ENCODE results near the gene EPHB3.

EPHB3 gene

GRCh38 chr3:184591789-184592188 is 30.2 kb downstream of the EPHB3 start:
- Histone ChIP-seq H4K20me1 (ENCODE audit: insufficient read depth, low read length) (no peaks in the 10 kb centered on the region), H3K79me2 (ENCODE audit: insufficient read depth, low read length) (no peaks in the 10 kb centered on the region), H3K4me1 (ENCODE audit: insufficient read depth, low read length, severe bottlenecking) (no peaks in the 10 kb centered on the region), H3K36me3 (ENCODE audit: insufficient read depth, low read length) (no peaks in the 10 kb centered on the region), H3K9me3 (ENCODE audit: low read length) (no peaks in the 10 kb centered on the region), H3K9ac (ENCODE audit: low read length) (no peak overlapping the region), H3K9me2 (ENCODE audit: low read depth, low read length) (no peaks in the 10 kb centered on the region), H3K27me3 (ENCODE audit: insufficient read depth, low read length) (0 out of 2 replicates have a peak, but pooled peaks cover 3% of the 10 kb centered on the region), H3F3A (ENCODE audit: insufficient read depth, low read length) (no peaks in the 10 kb centered on the region), H3K4me3 (ENCODE audit: low read depth, low read length, poor library complexity, severe bottlenecking) (no peak overlapping the region), H3K27ac (ENCODE audit: low read depth, low read length, poor library complexity, severe bottlenecking) (no peak overlapping the region), H2AFZ (ENCODE audit: low read length) (no peak overlapping the region), H3K4me2 (ENCODE audit: low read length) (no peak overlapping the region)
- no peak for TF ChIP-seq CTCF (IDR thresholded peaks at IDR 0.05; ENCODE audit: low read length)
- TF ChIP-seq EZH2 (IDR thresholded peaks at IDR 0.05; ENCODE audit: borderline replicate concordance, low read length), result no peak

- Histone ChIP-seq H4K20me1 (ENCODE audit: insufficient read depth, low read length) (no peaks in the 10 kb centered on the region), H3K9ac (ENCODE audit: low read length) (no peak overlapping the region), H3F3A (ENCODE audit: insufficient read depth, low read length) (no peaks in the 10 kb centered on the region), H3K79me2 (ENCODE audit: insufficient read depth, low read length) (no peaks in the 10 kb centered on the region), H3K9me3 (ENCODE audit: low read length) (no peaks in the 10 kb centered on the region), H3K9me2 (ENCODE audit: low read depth, low read length) (no peaks in the 10 kb centered on the region), H3K27ac (ENCODE audit: low read depth, low read length, poor library complexity, severe bottlenecking) (no peak overlapping the region), H2AFZ (ENCODE audit: low read length) (no peak overlapping the region), H3K4me3 (ENCODE audit: low read depth, low read length, poor library complexity, severe bottlenecking) (no peak overlapping the region), H3K27me3 (ENCODE audit: insufficient read depth, low read length) (0 out of 2 replicates have a peak, but pooled peaks cover 3% of the 10 kb centered on the region), H3K4me2 (ENCODE audit: low read length) (no peak overlapping the region), H3K36me3 (ENCODE audit: insufficient read depth, low read length) (no peaks in the 10 kb centered on the region), H3K4me1 (ENCODE audit: insufficient read depth, low read length, severe bottlenecking) (no peaks in the 10 kb centered on the region)
- TF ChIP-seq CTCF (IDR thresholded peaks at IDR 0.05; ENCODE audit: low read length) (no peak), EZH2 (IDR thresholded peaks at IDR 0.05; ENCODE audit: borderline replicate concordance, low read length) (no peak)
These were observed 31.0 kb downstream of the EPHB3 start for GRCh38 chr3:184592371-184593219.

GRCh38 chr3:184593220-184593927 is 31.8 kb downstream of the EPHB3 start:
- no peak overlapping the region for H3K27ac ChIP-seq (ENCODE audit: low read depth, low read length, poor library complexity, severe bottlenecking)
- H4K20me1 ChIP-seq (ENCODE audit: insufficient read depth, low read length), result no peaks in the 10 kb centered on the region
- H3K4me3 ChIP-seq (ENCODE audit: low read depth, low read length, poor library complexity, severe bottlenecking), result no peak overlapping the region
- H3K9me3 ChIP-seq (ENCODE audit: low read length), result no peaks in the 10 kb centered on the region
- H3K27me3 ChIP-seq (ENCODE audit: insufficient read depth, low read length), result 0 out of 2 replicates have a peak, but pooled peaks cover 3% of the 10 kb centered on the region
- H3K4me1 ChIP-seq (ENCODE audit: insufficient read depth, low read length, severe bottlenecking), result no peaks in the 10 kb centered on the region
- no peak overlapping the region for H3K9ac ChIP-seq (ENCODE audit: low read length)
- no peaks in the 10 kb centered on the region for H3F3A ChIP-seq (ENCODE audit: insufficient read depth, low read length)
- H3K9me2 ChIP-seq (ENCODE audit: low read depth, low read length), result no peaks in the 10 kb centered on the region
- no peaks in the 10 kb centered on the region for H3K36me3 ChIP-seq (ENCODE audit: insufficient read depth, low read length)
- no peak overlapping the region for H2AFZ ChIP-seq (ENCODE audit: low read length)
- TF ChIP-seq EZH2 (IDR thresholded peaks at IDR 0.05; ENCODE audit: borderline replicate concordance, low read length) (no peak), CTCF (IDR thresholded peaks at IDR 0.05; ENCODE audit: low read length) (no peak)
- H3K4me2 ChIP-seq (ENCODE audit: low read length), result no peak overlapping the region
- H3K79me2 ChIP-seq (ENCODE audit: insufficient read depth, low read length), result no peaks in the 10 kb centered on the region

Data from OCI-LY1 (cell line).